Neural progenitor cell (in vitro differentiated cells): ENCODE data around the gene FXYD4. TPM values are rescaled to one million over a fixed set of nuclear protein-coding genes. Genes with fewer than 3 reads are reported as not detected.

ENCODE experiments used
- DNase-seq: peaks from one replicate; pipeline ENCODE4 v3.0.0-alpha.2; 2016; ENCODE audit warnings: low spot score
- H2AFZ ChIP-seq: fragments of 200-600 bp; sonication (generic); replicated peaks from 2 replicates; pipeline ENCODE4 v1.6.1; 2016; ENCODE audit warnings: antibody characterized with exemption
- H3F3A ChIP-seq: fragments of 200-600 bp; sonication (generic); 2 replicates; pipeline ENCODE4 v1.6.1; 2016; ENCODE audit warnings: antibody characterized with exemption, low read depth
- H3K27ac ChIP-seq: fragments of 200-600 bp; sonication (generic); 2 replicates; pipeline ENCODE4 v1.5.1; 2016; ENCODE audit warnings: mild to moderate bottlenecking
- H3K27me3 ChIP-seq: fragments of 200-600 bp; sonication (generic); 2 replicates; pipeline ENCODE4 v1.6.1; 2016; ENCODE audit warnings: mild to moderate bottlenecking, moderate library complexity
- H3K36me3 ChIP-seq: fragments of 200-600 bp; sonication (generic); 2 replicates; pipeline ENCODE4 v1.5.1; 2016
- H3K4me1 ChIP-seq: fragments of 200-600 bp; sonication (generic); 2 replicates; pipeline ENCODE4 v1.6.1; 2016; ENCODE audit warnings: mixed run types
- H3K4me2 ChIP-seq: fragments of 200-600 bp; sonication (generic); 2 replicates; pipeline ENCODE4 v1.6.1; 2016
- H3K4me3 ChIP-seq: fragments of 200-600 bp; sonication (generic); 2 replicates; pipeline ENCODE4 v1.5.1; 2016
- H3K79me2 ChIP-seq: fragments of 200-600 bp; sonication (generic); 2 replicates; pipeline ENCODE4 v1.6.1; 2016; ENCODE audit warnings: low read depth
- H3K9ac ChIP-seq: fragments of 200-600 bp; sonication (generic); 2 replicates; pipeline ENCODE4 v1.6.1; 2016
- H3K9me3 ChIP-seq: fragments of 200-600 bp; sonication (generic); 2 replicates; pipeline ENCODE4 v1.5.1; 2016; ENCODE audit warnings: low read depth
- H4K20me1 ChIP-seq: fragments of 200-600 bp; sonication (generic); 2 replicates; pipeline ENCODE4 v1.6.1; 2016; ENCODE audit warnings: low read depth
- H3K27ac Mint-ChIP-seq: 3 replicates; pipeline ENCODE4 v1.8.0; 2021; ENCODE audit warnings: mixed read lengths
- H3K27me3 Mint-ChIP-seq: 2 replicates; pipeline ENCODE4 v1.8.0; 2022; ENCODE audit warnings: low read depth, mild to moderate bottlenecking, inconsistent platforms, moderate library complexity, mixed read lengths; ENCODE audit not compliant: insufficient read depth
- H3K36me3 Mint-ChIP-seq: 3 replicates; pipeline ENCODE4 v1.8.0; 2021; ENCODE audit warnings: mixed read lengths
- H3K4me1 Mint-ChIP-seq: 3 replicates; pipeline ENCODE4 v1.8.0; 2021; ENCODE audit warnings: mixed read lengths
- H3K4me3 Mint-ChIP-seq: 3 replicates; pipeline ENCODE4 v1.8.0; 2021; ENCODE audit warnings: mild to moderate bottlenecking, moderate library complexity, mixed read lengths
- H3K9me3 Mint-ChIP-seq: 3 replicates; pipeline ENCODE4 v1.8.0; 2020; ENCODE audit warnings: mixed read lengths
- CTCF ChIP-seq: fragments of 200-600 bp; sonication (generic); IDR thresholded peaks from 2 replicates; pipeline ENCODE4 v1.5.1; 2017; ENCODE audit warnings: antibody characterized with exemption, mild to moderate bottlenecking
- EZH2 ChIP-seq: fragments of 200-600 bp; sonication (generic); IDR thresholded peaks from 2 replicates; pipeline ENCODE4 v1.6.1; 2017; ENCODE audit warnings: antibody characterized with exemption, mild to moderate bottlenecking, moderate library complexity
- EZH2phosphoT487 ChIP-seq: fragments of 200-600 bp; sonication (generic); IDR thresholded peaks from 2 replicates; pipeline ENCODE4 v1.6.1; 2017; ENCODE audit warnings: antibody characterized with exemption
- total RNA-seq: library from RNA; depleted of rRNA; stranded (reverse); fragments of >200 nt; gene quantifications from 2 replicates; pipeline ENCODE4 v1.2.3, GENCODE V29; 2015; ENCODE audit warnings: low replicate concordance

The FXYD4 gene
- total RNA-seq, 1 donor from 2014 or later = not detected

GRCh38 chr10:43385412-43386004, 14.1 kb downstream of the FXYD4 start:
- Histone ChIP-seq H3K4me1 (no peaks in the 10 kb centered on the region), H3F3A (peaks cover 54% of the 10 kb centered on the region), H3K4me3 (no peak overlapping the region), H3K4me2 (no peak overlapping the region), H4K20me1 (peaks cover 66% of the 10 kb centered on the region), H3K79me2 (peaks cover 28% of the 10 kb centered on the region), H3K9me3 (no peaks in the 10 kb centered on the region), H3K9ac (no peak overlapping the region), H2AFZ (no peak overlapping the region), H3K36me3 (peaks cover 13% of the 10 kb centered on the region), H3K27me3 (no peaks in the 10 kb centered on the region), H3K27ac (no peak overlapping the region)
- Mint-ChIP-seq H3K4me1 (peaks cover 4% of the 10 kb centered on the region), H3K4me3 (no peak overlapping the region), H3K9me3 (no peaks in the 10 kb centered on the region), H3K36me3 (peaks cover 28% of the 10 kb centered on the region), H3K27ac (no peak overlapping the region), H3K27me3 (no peaks in the 10 kb centered on the region)
- no peak for DNase-seq
- no peak for TF ChIP-seq EZH2
- no peak for TF ChIP-seq EZH2phosphoT487
- no peak for TF ChIP-seq CTCF

- Mint-ChIP-seq H3K4me1 (peaks cover 7% of the 10 kb centered on the region), H3K9me3 (no peaks in the 10 kb centered on the region), H3K27me3 (no peaks in the 10 kb centered on the region), H3K36me3 (peaks cover 32% of the 10 kb centered on the region), H3K27ac (no peak overlapping the region), H3K4me3 (no peak overlapping the region)
- Histone ChIP-seq H3F3A (peaks cover 61% of the 10 kb centered on the region), H3K36me3 (peaks cover 13% of the 10 kb centered on the region), H3K9me3 (no peaks in the 10 kb centered on the region), H3K79me2 (peaks cover 39% of the 10 kb centered on the region), H2AFZ (no peak overlapping the region), H4K20me1 (peaks cover 76% of the 10 kb centered on the region), H3K27ac (no peak overlapping the region), H3K4me3 (no peak overlapping the region), H3K4me1 (no peaks in the 10 kb centered on the region), H3K27me3 (no peaks in the 10 kb centered on the region), H3K4me2 (no peak overlapping the region), H3K9ac (no peak overlapping the region)
- no peak for DNase-seq
- no peak for TF ChIP-seq EZH2
- no peak for TF ChIP-seq CTCF
- TF ChIP-seq EZH2phosphoT487 = no peak
These were observed 15.1 kb downstream of the FXYD4 start for GRCh38 chr10:43386549-43386948.

- Mint-ChIP-seq H3K27ac (no peak overlapping the region), H3K27me3 (peaks cover under 1% of the 10 kb centered on the region), H3K36me3 (peaks cover 34% of the 10 kb centered on the region), H3K9me3 (peaks cover 2% of the 10 kb centered on the region), H3K4me1 (peaks cover 7% of the 10 kb centered on the region), H3K4me3 (no peak overlapping the region)
- no peak for DNase-seq
- TF ChIP-seq CTCF (no peak), EZH2 (no peak), EZH2phosphoT487 (no peak)
- H3K4me3 ChIP-seq = no peak overlapping the region
- H3K36me3 ChIP-seq = peaks cover 13% of the 10 kb centered on the region
- H3F3A ChIP-seq = peaks cover 66% of the 10 kb centered on the region
- peaks cover 82% of the 10 kb centered on the region for H4K20me1 ChIP-seq
- no peaks in the 10 kb centered on the region for H3K4me1 ChIP-seq
- no peak overlapping the region for H3K9ac ChIP-seq
- H3K27me3 ChIP-seq = no peaks in the 10 kb centered on the region
- no peak overlapping the region for H3K27ac ChIP-seq
- H3K79me2 ChIP-seq = peaks cover 44% of the 10 kb centered on the region
- H3K4me2 ChIP-seq = no peak overlapping the region
- H3K9me3 ChIP-seq = no peaks in the 10 kb centered on the region
- H2AFZ ChIP-seq = no peak overlapping the region
These were observed 15.7 kb downstream of the FXYD4 start for GRCh38 chr10:43386981-43387677.
